HG03095 (cell line): Measurements from ENCODE around the gene NAGLU.

Source experiments
- ATAC-seq: cut with Tn5 transposase; IDR thresholded peaks from one replicate; pipeline ENCODE4 v1.9.1; 2021; ENCODE audit warnings: moderate library complexity; ENCODE audit not compliant: unreplicated experiment

Gene NAGLU

GRCh38 chr17:42586514-42587230 is 50.6 kb downstream of the NAGLU start:
- peak; percentile 70 for ATAC-seq

GRCh38 chr17:42590886-42591285 is 54.8 kb downstream of the NAGLU start:
- no peak for ATAC-seq

GRCh38 chr17:42591411-42591810 is 55.4 kb downstream of the NAGLU start:
- ATAC-seq, result no peak
